ENCODE measurements around the gene NCOR2.

Gene NCOR2

GRCh38 chr12:124573839-124574786 is 6.7 kb upstream of the NCOR2 start:
- DNase-seq, result no peak

DNA sequence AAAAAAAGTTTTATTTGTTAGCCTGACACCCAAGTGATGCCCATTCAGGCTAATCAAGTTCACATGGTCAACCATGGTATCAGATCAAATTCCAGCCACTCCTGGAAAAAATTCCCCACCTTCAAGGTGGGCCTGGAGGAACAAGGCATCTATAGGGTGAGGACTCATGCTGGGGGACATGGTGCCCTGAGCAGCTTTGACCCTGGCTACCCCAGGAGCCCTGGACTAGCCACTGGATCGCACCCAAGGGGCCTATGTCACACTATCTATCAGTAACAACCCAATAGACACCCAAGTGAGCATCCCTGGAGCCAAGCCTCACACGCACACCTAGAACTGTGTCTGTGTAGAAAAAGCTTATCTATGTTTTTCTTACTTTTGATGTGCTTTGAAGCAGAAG is 4.1 kb upstream of the NCOR2 start:
- no peak for DNase-seq

GRCh38 chr12:124570810-124571209 is 3.4 kb upstream of the NCOR2 start:
- no peak for DNase-seq

DNA sequence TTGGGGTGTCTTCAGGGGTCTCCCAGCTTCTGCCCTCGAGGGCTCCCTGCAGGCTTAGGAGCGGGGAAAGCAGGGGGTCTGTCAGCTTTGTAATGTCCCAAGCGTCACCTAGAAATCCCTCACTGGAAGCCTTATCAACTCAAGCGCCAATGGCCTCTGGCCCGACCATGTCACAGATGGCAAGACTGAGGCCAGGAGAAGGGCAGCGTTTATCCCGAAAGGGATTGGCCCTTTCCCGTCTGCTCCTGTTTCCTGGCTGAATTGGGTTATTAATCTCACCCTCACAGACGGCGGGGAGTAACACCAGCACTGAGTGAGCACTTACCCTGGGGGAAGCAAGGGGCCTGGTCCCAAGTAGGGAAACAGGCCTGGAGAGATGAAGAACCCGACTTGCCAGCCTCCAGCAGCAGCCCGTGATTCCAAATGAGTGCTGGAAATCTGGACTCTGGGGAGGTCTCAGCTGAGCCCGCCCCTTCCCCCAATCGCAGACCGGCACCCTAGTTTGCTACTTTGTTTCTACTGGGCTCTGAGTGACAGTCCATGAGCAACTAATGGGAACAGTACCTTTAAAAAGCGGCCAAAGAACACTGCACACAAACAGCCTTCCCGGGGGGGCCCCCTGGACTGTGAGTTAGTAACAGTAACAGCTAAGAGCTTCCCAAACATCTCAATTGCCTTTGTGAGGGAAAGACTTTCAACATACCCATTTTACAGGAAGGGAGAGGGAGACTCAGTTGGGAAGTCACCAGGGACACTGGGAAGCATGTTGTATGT is 2.1 kb upstream of the NCOR2 start:
- DNase-seq, result no peak

DNA sequence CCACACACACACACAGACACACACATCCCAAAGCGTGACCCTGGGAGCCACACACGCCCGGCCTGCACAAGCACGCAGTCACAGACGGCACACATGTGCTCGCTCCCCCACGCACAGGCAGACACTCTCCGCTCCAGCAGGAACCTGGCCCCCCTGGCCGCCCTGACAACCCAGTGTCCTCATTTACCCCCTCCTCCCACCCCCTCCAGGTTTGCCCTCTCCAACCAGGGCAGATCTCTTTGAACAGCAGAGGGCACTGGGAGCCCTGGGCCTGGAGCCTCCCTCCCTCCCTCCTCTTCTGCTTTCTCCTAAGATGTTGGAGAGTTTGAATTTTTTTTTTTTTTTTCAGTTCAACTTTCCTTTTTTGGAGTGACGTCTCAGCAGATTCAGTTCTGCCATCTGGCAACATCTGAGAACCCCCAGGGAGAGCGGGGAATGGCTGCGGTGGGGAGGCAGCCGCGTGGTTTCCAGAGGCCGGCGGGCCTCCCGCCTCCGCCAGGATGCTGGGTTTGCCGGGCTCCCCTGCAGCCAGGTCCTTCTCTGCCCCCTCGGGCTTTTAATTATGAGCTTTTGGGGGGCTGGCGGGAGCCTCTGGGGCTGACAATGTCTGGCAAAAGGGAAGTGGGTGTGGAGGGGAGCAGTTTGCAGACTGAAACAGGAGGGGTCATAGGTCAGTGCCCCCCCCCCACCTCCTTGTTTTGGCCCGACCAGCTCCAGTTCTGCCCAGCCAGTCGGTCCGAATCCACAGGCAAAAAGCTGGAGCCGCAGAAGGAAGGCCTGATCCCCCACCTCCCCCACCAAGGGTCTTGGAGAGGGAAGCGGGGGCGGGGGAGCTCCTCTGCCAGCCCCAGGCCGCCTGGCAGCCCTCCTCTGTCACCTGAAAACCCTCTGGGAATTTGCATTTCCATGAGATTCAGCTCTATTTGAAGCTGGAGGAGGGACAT is 1.3 kb upstream of the NCOR2 start:
- DNase-seq, result peak; percentile 80 to 83

DNA sequence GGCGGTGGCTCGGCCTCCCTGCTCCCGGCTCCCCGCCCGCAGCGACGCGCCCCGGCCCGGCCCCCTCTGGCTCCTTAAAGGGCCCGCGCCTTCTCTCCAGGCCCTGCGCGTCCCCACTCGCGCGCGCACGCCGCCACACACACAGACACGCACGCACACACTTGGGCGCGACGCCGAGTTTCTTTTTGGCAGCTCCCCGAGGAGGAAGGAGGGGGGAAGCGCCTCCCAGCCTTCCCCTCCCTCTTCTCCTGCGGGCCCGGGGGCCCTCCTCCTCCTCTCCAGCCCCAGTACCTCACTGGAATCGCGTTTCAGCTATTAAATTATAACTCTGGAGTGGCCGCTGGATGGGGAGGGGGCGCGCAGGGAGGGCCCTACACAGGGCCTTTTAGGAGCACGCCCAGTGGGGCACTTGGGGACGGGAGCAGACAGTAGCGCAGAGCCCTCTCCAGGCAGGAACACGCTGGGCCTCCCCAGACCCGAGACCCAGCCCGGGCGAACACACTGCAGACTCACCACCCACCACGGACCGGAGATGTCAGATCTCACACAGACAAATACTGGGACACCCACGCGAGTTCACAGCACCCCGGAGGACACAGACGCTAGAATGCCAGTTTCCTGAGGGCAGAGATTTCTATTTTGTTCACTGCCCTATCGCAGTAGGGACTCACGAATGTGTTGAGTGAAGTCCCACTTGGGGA is 411 bp upstream of the NCOR2 start:
- DNase-seq, result peak; percentile 65

- DNase-seq, result peak; percentile 37 to 39
These were observed 1.0 kb downstream of the NCOR2 start for GRCh38 chr12:124566161-124566996.

DNA sequence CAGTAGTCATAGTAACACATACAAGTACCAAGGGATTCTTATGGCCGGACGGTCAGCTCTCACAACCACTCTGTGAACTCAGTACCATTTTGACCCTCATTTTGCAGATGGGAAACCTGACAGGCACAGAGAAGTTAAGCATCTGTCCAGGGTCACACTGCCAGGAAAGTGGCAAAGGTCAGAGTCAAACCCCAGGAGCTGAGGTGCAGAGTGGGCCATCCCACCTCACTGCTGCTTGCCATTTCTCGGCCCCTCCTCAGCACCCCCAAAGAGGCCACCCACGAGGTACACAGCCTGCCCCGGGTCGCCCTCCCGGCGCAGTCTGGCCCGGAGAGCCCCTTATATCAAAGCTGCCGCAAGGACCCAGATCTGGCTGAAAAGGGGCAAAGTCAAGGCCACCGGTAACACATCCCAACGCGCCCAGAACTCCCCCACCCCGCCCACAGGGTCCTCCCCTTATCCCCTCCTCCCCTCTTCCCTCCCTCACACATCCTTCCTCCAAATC is 1.7 kb downstream of the NCOR2 start:
- DNase-seq, result no peak

DNA sequence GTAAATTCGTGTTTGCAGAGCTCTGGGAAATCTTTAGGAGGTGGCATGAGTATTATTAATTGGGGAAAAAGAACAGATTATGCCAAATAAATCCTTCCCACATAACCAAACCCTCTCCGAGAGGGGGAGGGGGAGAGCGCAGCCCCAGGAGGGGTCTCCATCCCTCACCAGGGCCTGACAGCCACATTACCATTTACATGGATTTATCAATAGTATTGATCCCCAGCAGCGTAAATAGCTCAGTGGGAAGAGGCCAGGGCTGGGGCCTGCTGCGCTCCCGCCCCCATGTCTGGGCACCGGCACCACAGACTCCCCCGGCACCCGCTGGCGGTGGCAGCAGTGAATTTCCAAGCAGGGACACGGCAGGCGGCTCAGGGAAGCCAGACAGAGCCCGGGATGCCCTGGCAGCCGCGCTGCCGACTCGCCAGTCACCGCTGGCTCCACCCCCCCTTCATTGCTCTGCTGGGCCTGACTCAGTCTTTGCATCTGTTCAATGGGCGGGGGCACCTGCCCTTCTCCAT is 2.4 kb downstream of the NCOR2 start:
- no peak for DNase-seq

DNA sequence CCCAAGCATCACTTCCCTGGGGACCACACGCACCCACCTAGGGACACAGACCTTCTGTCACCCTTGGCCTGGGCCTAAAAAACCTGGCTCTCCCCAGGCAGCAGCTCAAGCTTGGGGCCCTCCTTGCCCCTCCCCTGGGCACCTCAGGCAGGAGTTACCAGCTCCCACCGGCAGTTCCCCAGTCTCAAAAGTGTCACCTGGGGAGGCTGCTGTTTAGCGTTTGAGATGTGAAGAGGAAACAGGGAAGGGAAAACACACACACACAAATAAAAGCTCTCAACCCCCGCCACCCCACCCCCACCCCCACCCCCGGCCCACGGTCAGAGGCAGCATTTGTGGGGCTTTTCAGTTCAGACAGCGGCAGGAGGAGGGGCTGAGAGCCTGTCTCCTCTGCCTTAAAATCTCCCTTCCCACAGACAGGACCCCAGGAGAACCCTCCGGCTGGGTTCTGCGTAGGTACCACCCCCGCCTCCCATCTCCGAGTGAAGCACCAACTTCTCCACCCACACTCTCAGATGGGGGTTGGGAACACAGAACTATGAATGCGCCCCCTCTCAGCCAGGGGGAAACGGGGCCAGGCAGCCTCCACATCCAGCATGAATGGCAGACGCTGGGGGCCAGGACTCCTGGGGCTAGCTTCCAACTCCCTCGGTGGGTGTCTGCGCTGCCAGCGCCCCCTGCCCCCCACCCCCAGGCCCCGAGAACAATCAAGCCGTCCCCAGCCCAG is 3.0 kb downstream of the NCOR2 start:
- no peak for DNase-seq

DNA sequence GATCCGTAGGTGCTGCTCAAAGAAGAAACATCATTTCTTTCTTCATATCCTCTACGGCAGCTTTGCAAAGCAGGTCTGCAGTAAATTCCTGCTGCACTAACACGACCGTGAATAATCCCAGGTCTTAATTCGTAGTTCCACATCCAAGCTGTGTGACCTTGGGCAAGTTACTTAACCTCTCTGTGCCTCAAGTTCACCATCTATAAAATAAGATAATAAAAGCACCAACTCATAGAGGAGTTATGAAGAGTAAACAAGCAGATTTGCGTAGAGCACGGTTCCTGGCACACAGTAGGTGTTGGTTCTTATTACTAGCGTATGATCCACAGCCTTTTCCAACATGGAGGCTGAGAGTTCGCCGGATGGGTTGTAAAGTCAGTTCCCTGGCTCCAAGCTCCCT is 3.6 kb downstream of the NCOR2 start:
- no peak for DNase-seq

DNA sequence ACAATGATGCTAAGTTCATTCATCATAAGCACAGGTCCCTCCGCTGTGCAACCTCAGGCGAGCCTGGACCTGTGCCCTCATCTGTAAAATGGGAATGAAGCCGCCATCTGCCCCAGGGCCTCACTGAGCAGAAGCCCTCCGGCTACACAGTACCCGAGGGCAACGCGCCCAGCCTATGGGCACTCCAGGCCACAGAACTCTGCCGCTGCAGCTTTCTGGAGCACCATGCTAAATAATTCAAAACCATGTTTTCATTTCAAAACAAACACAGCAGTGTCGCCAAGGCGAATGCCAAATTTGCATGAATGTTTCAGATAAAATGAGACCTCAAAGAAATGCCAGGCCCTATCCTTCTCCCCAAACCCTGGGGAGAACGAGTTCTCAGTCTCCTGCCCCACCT is 4.0 kb downstream of the NCOR2 start:
- no peak for DNase-seq

DNA sequence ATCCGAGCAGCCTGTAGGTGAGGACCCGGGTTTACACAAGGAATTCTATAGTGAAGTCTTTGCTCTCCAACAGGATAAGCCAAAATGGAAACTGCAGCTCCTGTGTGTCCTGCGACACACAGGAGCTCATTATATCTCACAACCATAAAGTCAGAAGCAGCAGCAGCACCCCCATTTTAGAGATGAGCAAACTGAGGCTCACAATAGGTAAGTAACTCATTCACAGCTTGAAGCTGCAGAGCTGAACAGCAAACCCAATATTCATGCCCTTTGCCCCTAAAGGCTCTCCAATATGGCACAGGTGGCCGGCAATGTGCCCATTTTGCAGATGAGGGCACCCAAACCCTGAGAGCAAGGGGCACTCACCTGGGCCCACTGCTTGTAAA is 4.6 kb downstream of the NCOR2 start:
- DNase-seq, result no peak

- DNase-seq, result no peak
These were observed 5.2 kb downstream of the NCOR2 start for GRCh38 chr12:124562018-124562795.

DNA sequence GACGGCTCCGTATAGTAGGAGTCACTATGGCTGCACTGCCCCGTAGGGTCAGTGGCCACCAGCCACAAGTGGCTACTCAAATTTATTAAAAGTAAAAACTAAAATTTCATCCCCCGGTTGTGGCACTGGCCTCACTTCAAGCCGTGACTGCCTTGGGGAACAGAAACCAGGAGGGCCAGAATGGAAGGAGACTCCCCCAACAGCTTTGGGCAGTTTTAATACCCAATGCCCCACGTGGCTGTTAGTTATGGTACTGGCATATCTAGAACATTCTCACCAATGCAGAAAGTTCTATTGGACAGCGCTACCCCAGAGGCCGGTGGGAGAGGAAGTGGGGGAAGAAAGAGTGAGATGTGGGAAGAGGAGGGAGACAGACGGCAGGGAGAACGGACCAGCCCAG is 6.2 kb downstream of the NCOR2 start:
- no peak for DNase-seq

- DNase-seq, result no peak
These were observed 7.1 kb downstream of the NCOR2 start for GRCh38 chr12:124560146-124560890.

DNA sequence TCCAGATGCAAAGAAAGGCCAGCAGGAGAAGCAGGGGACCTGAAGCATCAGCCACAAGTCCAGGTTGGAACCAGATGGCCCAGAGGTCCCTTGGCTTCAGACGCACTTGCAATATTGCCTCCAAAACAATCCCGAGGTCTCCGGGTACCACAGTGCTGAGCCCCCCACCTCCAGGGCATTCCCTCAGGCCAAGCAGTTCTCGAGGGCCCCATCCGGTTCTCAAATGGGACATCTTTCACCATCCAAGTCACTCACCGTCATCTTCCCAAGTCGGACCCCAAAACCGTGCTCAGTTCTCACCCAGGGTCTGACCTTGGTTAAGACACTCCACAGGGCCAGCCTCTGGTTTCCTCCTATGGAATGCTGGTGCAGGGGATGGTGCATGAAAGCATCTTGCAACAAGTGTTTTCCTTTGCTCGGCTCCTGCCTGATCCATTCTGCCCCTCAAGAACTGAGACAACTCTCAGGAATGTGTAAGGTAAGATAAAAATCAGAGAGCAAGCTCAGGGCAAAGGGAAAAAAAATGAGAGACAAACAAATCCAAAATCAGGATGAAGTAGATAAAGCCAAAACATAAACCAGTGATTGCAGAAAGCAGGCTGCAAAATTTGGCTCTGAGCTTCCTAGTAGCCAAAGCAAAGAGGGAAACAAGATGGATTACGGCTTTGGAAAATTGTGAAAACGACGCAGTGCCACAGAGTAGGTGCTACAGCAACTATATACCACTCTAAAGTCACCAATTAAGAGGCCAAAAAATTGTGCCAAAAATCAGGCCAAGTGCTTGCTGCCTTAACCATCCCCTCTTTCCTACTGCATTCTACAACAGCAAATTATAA is 8.0 kb downstream of the NCOR2 start:
- no peak for DNase-seq

DNA sequence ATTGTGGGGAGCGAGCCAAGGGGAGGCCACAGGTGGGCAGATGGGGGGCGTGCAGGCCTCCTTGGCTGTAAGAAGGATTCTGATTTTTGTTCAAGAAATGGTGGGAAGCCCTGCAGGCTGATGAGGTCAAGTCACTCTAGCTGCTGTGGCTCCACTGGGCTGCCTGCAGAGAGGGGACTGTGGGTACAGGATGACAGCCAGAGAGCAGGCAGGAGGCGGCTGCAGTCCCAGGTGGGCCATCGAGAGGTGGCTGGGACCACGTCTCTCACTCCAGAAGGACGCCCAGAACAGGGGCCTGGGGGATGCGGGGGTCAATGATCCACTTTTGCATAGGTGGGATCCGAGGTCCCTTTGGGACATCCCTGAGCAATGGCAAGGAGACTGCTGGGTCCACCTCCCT is 9.1 kb downstream of the NCOR2 start:
- DNase-seq, result no peak

Measured in AML-193 (cell line).